Measurements from ENCODE around the gene FBXO11. TPM values are rescaled to one million over a fixed set of nuclear protein-coding genes. Genes with fewer than 3 reads are reported as not detected.

Gene FBXO11
- total and polyA plus RNA-seq, 4 donors = 9.2 to 46.8 (median 19.7) TPM

GRCh38 chr2:47771211-47771610, 135.1 kb downstream of the FBXO11 start (continued):
- TF ChIP-seq, protein P1, sequence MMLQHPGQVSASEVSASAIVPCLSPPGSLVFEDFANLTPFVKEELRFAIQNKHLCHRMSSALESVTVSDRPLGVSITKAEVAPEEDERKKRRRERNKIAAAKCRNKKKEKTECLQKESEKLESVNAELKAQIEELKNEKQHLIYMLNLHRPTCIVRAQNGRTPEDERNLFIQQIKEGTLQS (IDR thresholded peaks at IDR 0.05) = no peak
- TF ChIP-seq FOXA2 (IDR thresholded peaks at IDR 0.05) (no peak), YY1 (IDR thresholded peaks at IDR 0.05) (no peak), GABPA (IDR thresholded peaks at IDR 0.05 in 1 of 2, conservative IDR thresholded peaks at IDR 0.05 in 1 of 2) (no peak), FOXA1 (IDR thresholded peaks at IDR 0.05) (no peak), RAD21 (IDR thresholded peaks at IDR 0.05) (no peak)
- TF ChIP-seq, protein P2, sequence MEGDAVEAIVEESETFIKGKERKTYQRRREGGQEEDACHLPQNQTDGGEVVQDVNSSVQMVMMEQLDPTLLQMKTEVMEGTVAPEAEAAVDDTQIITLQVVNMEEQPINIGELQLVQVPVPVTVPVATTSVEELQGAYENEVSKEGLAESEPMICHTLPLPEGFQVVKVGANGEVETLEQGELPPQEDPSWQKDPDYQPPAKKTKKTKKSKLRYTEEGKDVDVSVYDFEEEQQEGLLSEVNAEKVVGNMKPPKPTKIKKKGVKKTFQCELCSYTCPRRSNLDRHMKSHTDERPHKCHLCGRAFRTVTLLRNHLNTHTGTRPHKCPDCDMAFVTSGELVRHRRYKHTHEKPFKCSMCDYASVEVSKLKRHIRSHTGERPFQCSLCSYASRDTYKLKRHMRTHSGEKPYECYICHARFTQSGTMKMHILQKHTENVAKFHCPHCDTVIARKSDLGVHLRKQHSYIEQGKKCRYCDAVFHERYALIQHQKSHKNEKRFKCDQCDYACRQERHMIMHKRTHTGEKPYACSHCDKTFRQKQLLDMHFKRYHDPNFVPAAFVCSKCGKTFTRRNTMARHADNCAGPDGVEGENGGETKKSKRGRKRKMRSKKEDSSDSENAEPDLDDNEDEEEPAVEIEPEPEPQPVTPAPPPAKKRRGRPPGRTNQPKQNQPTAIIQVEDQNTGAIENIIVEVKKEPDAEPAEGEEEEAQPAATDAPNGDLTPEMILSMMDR (IDR thresholded peaks at IDR 0.05; ENCODE audit: low read depth, low read length, missing input control) = no peak

GRCh38 chr2:47769318-47769717, 137.0 kb downstream of the FBXO11 start:
- DNase-seq (ENCODE audit: low spot score) = no peak
- no peak for TF ChIP-seq GABPA (IDR thresholded peaks at IDR 0.05 in 1 of 2, conservative IDR thresholded peaks at IDR 0.05 in 1 of 2)
- TF ChIP-seq JUND (IDR thresholded peaks at IDR 0.05) = no peak
- no peak for TF ChIP-seq EGR1 (IDR thresholded peaks at IDR 0.05; ENCODE audit: low read depth in 2 of 2)
- TF ChIP-seq, protein P1 (IDR thresholded peaks at IDR 0.05) = no peak
- no peak for TF ChIP-seq RAD21 (IDR thresholded peaks at IDR 0.05)
- TF ChIP-seq YY1 (IDR thresholded peaks at IDR 0.05) = no peak
- no peak for TF ChIP-seq HNF4G (IDR thresholded peaks at IDR 0.05)
- no peak for TF ChIP-seq SP1 (IDR thresholded peaks at IDR 0.05)
- TF ChIP-seq, protein P2 (IDR thresholded peaks at IDR 0.05; ENCODE audit: low read depth, low read length, missing input control) = no peak
- TF ChIP-seq HNF4A (conservative IDR thresholded peaks at IDR 0.05) = no peak
- TF ChIP-seq FOXA2 (IDR thresholded peaks at IDR 0.05) = no peak
- TF ChIP-seq FOXA1 (IDR thresholded peaks at IDR 0.05) = no peak
- no peak for TF ChIP-seq TAF1 (conservative IDR thresholded peaks at IDR 0.05)
- no peak for TF ChIP-seq NR2F2 (IDR thresholded peaks at IDR 0.05)
- TF ChIP-seq MAX (IDR thresholded peaks at IDR 0.05) = no peak
- TF ChIP-seq ZBTB33 (IDR thresholded peaks at IDR 0.05) = no peak
- no peak for TF ChIP-seq REST (IDR thresholded peaks at IDR 0.05)
- TF ChIP-seq RXRA (IDR thresholded peaks at IDR 0.05) = no peak
- 92% methylated on average over 9 of the region's 9 CpGs for WGBS

More at GRCh38 chr2:47769318-47769717, 137.0 kb downstream of the FBXO11 start:
- Histone ChIP-seq H3K27ac (ENCODE audit: low read depth in 1 of 2, low read length in 2 of 2) (no peak overlapping the region), H3K9ac (ENCODE audit: low read depth in 1 of 2, low read length in 2 of 2) (no peak overlapping the region), H3K9me3 (ENCODE audit: control insufficient read depth in 4 of 4, low read length in 3 of 4) (no peaks in the 10 kb centered on the region), H3K4me3 (ENCODE audit: low read depth in 1 of 3, low read length in 3 of 3) (no peak overlapping the region), H3K27me3 (ENCODE audit: control insufficient read depth in 4 of 4, insufficient read depth in 4 of 4, low read length in 3 of 4) (no peaks in the 10 kb centered on the region), H3K4me1 (ENCODE audit: control insufficient read depth in 4 of 4, insufficient read depth in 4 of 4, low read length in 3 of 4) (peaks cover 0 to 9% (median 7%) of the 10 kb centered on the region in 4 donors), H3K36me3 (ENCODE audit: control insufficient read depth in 4 of 4, insufficient read depth in 3 of 4, low read depth in 1 of 4, low read length in 3 of 4) (no peaks in the 10 kb centered on the region)

Data from liver (tissue), 9 donors.